Measurements from ENCODE around the gene BRD3OS. TPM values are rescaled to one million over a fixed set of nuclear protein-coding genes. Genes with fewer than 3 reads are reported as not detected.

The BRD3OS gene
- total RNA-seq, 3 donors from 2014 or later, result 11.9 to 15.5 (median 13.9) TPM

DNA sequence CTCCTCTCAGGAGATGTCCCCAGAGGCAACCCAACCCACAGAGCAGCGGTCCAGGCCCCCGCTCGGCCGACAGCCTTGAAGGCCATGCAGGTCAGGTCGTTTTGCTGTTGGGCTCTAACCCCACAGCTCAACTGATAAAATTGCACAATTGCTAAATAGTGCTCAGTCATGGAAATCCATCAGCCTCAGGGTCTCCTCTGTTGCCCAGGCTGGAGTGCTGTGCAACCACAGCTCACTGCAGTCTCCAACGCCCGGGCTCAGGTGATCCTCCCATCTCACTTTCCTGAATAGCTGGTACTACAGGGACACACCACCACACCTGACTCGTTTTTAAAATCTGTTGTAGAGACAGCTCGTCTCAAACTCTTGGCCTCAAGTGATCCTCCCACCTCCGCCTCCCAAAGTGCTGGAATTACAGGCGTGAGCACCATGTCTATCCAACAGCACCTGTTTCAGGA lies 18.3 kb downstream of the BRD3OS start:
- Mint-ChIP-seq H3K4me1 (ENCODE audit: low read depth) (no peaks in the 10 kb centered on the region), H3K36me3 (ENCODE audit: insufficient read depth) (peaks cover 31% of the 10 kb centered on the region), H3K27me3 (ENCODE audit: low read depth) (no peaks in the 10 kb centered on the region), H3K4me3 (no peak overlapping the region), H3K9me3 (peaks cover 4% of the 10 kb centered on the region)
- DNase-seq, result no peak
- no peak for ATAC-seq

DNA sequence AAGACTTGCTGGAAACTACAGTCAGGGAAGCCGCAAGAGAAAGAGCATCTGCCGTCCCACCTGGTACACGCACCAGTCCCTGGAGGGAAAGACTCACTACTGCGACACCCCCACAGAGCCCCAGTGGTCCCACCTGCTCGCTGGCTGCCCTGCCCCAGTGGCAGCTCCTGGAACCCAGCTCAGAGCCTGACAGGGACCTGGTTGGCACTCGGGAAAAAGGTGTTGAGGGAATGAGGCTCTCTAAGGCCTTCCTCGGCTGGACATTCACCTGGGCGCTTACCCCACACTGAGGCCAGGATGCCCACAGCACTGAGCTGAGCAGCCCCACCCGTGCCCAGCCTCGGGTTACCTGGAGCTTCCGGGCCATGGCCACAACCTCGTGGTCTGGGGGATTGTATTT lies 19.7 kb downstream of the BRD3OS start:
- DNase-seq, result no peak
- no peaks in the 10 kb centered on the region for H3K27me3 Mint-ChIP-seq (ENCODE audit: low read depth)
- peaks cover 22% of the 10 kb centered on the region for H3K36me3 Mint-ChIP-seq (ENCODE audit: insufficient read depth)
- H3K4me1 Mint-ChIP-seq (ENCODE audit: low read depth), result no peaks in the 10 kb centered on the region
- H3K9me3 Mint-ChIP-seq, result no peaks in the 10 kb centered on the region
- no peak overlapping the region for H3K4me3 Mint-ChIP-seq
- ATAC-seq, result no peak

DNA sequence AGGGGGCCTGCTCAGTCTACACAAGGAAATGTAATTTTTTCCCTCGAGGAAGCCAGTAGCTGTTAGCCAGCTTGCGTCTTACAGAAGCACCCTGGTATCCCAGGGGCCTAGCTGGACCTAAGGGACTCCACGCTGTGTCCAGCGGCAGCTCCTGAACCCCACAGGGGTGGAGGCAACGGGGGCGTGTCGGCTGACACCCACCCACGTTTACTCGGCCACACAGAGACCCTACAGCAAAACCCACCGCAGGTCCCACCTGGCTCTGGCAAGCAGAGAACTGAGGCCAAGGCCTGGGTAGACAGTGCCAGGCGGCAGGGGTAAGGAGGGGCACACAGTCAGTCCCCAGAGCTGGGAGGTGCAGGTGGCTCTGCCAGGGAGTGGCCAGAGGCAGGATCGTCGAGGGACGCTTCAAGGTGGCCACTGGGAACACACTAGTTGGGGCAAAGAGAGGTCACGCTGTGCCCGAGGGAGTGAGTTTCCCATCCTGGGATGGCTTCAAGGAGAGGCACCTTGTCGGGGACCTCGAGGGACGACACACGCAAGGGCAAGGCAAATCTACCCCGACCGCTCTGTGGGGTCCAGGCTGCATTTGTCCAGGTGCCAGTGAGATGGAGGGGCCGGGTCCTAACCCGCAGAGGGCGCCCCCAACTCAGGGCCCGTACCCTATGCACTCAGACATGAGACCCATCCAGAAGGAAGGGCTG lies 20.7 kb downstream of the BRD3OS start:
- ATAC-seq (no peak), DNase-seq (no peak)
- H3K9me3 Mint-ChIP-seq, result no peaks in the 10 kb centered on the region
- no peak overlapping the region for H3K4me3 Mint-ChIP-seq
- H3K27me3 Mint-ChIP-seq (ENCODE audit: low read depth), result no peaks in the 10 kb centered on the region
- H3K4me1 Mint-ChIP-seq (ENCODE audit: low read depth), result no peaks in the 10 kb centered on the region
- H3K36me3 Mint-ChIP-seq (ENCODE audit: insufficient read depth), result peaks cover 13% of the 10 kb centered on the region

DNA sequence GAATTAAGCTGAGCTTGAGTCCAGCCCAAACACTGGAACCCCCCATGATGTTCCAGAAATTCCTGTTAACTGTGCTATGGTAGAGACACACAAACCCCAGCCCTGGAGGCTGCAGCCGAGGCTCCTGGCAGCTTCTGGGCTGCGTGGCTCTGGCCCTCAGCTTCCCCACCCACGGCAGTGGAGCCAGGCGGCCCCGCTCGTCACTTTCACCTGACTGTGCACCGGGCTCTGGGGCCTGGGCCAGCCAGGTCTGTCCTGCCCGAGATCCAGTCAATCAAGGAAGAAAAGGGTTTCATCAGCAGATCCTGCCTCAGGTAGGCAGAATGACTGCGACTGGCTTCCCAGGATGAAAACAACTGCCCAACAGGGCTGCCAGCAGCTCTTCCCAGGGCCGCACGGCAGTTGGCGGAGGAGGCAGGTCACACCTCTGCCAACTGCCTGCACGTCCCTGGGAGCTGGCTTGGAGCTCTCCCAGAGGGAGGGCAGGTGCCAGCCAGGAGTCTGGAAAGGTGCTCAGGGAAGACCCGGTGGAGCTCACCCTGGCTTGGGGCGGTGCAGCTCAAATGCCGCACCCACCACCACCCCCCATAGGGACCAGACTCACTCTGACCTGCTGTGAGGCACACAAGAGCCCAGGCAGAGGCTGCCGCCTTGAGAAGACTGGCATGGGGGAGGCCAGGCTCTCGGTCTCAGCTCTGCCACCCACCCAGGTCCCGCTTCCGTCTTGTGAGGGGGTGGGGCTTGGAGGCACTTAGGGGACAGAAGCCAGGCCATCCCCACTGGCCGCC lies 21.8 kb downstream of the BRD3OS start:
- no peak for DNase-seq
- ATAC-seq, result no peak
- Mint-ChIP-seq H3K9me3 (no peaks in the 10 kb centered on the region), H3K4me3 (no peak overlapping the region), H3K4me1 (ENCODE audit: low read depth) (no peaks in the 10 kb centered on the region), H3K27me3 (ENCODE audit: low read depth) (no peaks in the 10 kb centered on the region), H3K36me3 (ENCODE audit: insufficient read depth) (peaks cover 18% of the 10 kb centered on the region)

DNA sequence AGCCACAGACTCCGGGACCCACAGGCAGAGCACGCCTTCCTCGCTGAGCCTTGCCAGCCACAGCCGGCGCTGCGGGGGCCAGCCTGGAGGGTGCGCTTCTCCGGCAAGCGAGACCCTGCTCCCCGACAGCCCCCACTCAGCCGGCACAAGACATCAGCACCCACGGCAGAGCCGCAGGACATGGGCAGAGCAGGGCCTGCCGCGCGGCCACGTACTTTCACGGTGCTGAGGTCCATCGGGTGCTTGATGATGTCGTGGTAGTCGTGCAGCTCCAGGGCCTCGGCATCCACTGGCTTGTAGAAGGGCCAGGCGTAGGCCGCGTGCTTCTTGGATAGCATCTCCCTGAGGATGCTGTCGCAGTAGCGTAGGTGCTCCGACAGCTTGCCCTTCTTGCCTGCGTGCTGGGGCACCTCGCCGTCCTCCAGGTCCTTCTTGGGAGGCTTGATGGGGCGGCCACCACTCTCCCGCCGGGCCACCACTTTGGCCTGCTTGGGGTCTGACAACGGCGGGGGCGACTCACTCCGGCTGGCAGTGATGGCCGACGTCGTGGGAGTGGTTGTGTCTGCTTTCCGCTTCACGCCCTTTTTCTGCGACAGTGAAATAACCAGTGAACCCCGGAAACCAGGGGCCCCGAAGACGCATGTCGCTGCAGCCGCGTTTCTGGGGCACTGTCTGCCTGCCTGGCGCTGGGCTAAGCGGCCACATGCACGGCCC lies 22.7 kb downstream of the BRD3OS start:
- Mint-ChIP-seq H3K9me3 (no peaks in the 10 kb centered on the region), H3K4me3 (no peak overlapping the region), H3K4me1 (ENCODE audit: low read depth) (no peaks in the 10 kb centered on the region), H3K36me3 (ENCODE audit: insufficient read depth) (peaks cover 18% of the 10 kb centered on the region), H3K27me3 (ENCODE audit: low read depth) (no peaks in the 10 kb centered on the region)
- ATAC-seq (no peak), DNase-seq (no peak)

DNA sequence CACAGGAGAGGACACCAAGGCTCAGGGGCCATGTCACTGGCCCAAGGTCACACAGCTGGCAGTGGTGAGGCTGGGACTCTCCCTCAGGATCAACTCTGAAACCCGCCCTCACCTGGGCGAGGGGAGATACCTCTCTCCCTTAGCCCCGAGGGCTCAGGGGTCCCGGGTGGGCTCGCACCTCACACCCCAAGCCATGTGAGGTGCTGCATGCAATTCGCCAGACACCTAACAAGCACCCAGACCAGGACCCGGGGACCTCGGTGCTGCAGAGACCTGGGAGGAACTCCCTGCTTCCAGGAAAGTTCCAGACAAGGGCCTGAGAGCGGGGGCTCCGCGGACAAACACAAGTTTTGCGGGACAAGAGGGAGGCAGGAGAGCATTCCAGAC lies 23.3 kb downstream of the BRD3OS start:
- H3K36me3 Mint-ChIP-seq (ENCODE audit: insufficient read depth), result peaks cover 18% of the 10 kb centered on the region
- no peak for ATAC-seq
- no peaks in the 10 kb centered on the region for H3K4me1 Mint-ChIP-seq (ENCODE audit: low read depth)
- no peaks in the 10 kb centered on the region for H3K9me3 Mint-ChIP-seq
- H3K4me3 Mint-ChIP-seq, result no peak overlapping the region
- no peak for DNase-seq
- no peaks in the 10 kb centered on the region for H3K27me3 Mint-ChIP-seq (ENCODE audit: low read depth)

DNA sequence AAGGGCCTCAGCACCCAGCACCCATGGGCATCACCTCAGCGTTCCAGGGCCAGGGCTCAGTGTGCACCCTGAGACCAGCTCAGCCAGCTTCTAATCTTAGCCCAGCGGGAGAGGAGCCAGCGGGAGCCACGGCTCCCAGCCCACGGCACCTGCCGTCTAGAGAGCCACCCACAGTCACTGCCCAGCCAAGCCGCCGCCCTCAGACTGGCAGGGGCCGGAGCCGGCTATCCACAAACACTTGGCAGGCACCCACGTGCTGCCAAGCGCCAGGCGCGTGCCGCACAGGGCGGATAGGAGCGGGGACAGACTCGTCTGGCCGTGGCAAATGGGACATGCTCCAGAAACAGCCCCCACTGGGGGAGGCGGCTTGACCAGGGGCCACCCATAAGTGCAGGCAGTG lies 24.0 kb downstream of the BRD3OS start:
- H3K9me3 Mint-ChIP-seq, result no peaks in the 10 kb centered on the region
- no peak overlapping the region for H3K4me3 Mint-ChIP-seq
- peaks cover 18% of the 10 kb centered on the region for H3K36me3 Mint-ChIP-seq (ENCODE audit: insufficient read depth)

DNA sequence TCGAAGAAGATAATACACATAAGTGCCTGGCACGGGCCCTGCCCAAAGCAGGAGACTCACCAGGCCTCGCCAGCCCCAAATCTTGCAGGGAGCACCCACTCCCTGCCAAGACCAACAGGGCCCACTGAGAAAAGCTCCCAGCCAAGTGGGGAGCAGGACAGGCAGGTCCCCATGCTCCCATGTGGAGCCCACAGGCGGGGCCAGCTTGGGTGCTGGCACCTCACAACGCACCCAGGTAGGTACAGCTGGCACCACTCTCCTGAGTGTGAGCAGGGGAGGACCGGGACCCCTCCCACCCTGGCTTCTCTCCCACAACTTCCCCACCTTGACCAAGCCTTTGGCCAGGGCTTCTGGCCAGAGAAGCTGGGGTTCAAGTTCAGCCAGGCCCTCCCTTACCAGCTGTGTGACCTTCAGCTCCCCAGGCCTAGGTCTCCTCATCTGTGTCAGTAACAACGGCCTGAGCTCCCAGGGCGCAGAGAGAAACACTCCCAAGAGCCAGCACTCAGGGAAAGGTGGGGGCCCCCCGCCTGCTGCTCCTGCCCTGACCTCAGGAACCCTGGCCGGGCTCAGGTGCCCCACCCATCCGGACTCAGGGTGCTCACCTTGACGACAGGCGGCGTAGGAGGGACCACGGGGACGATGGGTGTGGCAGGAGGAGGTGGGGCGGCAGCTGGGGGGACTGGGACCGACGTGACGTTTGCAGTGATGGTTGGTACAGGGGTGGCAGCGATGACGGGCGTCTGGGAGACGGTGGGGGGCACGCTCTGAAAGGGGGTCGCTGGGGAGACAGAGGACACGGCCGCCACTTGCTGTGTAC lies 24.7 kb downstream of the BRD3OS start:
- H3K4me3 Mint-ChIP-seq, result no peak overlapping the region
- DNase-seq (no peak), ATAC-seq (no peak)
- H3K4me1 Mint-ChIP-seq (ENCODE audit: low read depth), result no peaks in the 10 kb centered on the region
- peaks cover 14% of the 10 kb centered on the region for H3K36me3 Mint-ChIP-seq (ENCODE audit: insufficient read depth)
- no peaks in the 10 kb centered on the region for H3K9me3 Mint-ChIP-seq
- H3K27me3 Mint-ChIP-seq (ENCODE audit: low read depth), result no peaks in the 10 kb centered on the region

More for the DNA sequence above, 24.0 kb downstream of the BRD3OS start:
- DNase-seq, result no peak
- H3K27me3 Mint-ChIP-seq (ENCODE audit: low read depth), result no peaks in the 10 kb centered on the region
- ATAC-seq, result no peak
- H3K4me1 Mint-ChIP-seq (ENCODE audit: low read depth), result no peaks in the 10 kb centered on the region

DNA sequence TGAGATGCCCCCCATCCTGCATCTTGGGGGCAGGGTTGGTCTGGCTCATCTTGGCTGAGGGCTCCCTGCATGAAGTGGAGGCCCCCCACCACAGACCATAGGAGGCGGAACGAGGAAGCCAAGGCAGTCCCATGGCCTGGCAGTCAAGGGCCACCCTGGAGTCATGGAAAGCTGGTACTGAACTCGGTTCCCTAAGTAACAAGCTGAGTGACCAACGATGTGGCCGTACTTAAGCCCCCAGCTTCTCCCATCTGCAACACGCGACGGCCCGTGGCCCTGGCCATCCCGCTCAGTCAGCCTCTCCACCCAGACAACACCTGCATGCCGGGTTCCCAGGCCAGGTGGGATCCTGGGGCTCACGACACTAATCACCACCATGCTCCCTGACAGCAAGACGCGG lies 25.4 kb downstream of the BRD3OS start:
- Mint-ChIP-seq H3K9me3 (no peaks in the 10 kb centered on the region), H3K36me3 (ENCODE audit: insufficient read depth) (peaks cover 14% of the 10 kb centered on the region), H3K4me1 (ENCODE audit: low read depth) (no peaks in the 10 kb centered on the region), H3K4me3 (no peak overlapping the region), H3K27me3 (ENCODE audit: low read depth) (no peaks in the 10 kb centered on the region)
- DNase-seq (no peak), ATAC-seq (no peak)

DNA sequence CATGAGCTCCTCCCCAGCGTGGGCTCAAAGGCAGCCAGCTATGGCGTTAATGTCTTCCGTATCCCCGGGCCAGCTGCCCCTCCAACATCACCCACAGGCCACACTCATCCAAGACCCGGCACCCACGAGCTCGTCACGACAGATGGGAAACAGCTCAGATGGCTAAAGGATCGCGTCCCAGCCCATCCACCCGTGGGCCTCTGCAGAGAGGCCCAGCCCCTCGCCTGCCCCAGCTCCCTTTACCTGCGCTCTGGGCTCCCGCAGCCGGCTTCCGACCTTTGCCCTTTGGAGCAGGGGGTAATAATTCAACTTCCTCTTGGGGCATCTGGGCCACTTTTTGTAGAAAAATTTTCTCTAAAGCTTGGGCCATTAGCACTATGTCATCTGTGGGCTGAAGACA lies 26.0 kb downstream of the BRD3OS start:
- Mint-ChIP-seq H3K36me3 (ENCODE audit: insufficient read depth) (peaks cover 14% of the 10 kb centered on the region), H3K27me3 (ENCODE audit: low read depth) (no peaks in the 10 kb centered on the region), H3K4me3 (no peak overlapping the region), H3K9me3 (no peaks in the 10 kb centered on the region), H3K4me1 (ENCODE audit: low read depth) (no peaks in the 10 kb centered on the region)
- ATAC-seq, result no peak
- no peak for DNase-seq

DNA sequence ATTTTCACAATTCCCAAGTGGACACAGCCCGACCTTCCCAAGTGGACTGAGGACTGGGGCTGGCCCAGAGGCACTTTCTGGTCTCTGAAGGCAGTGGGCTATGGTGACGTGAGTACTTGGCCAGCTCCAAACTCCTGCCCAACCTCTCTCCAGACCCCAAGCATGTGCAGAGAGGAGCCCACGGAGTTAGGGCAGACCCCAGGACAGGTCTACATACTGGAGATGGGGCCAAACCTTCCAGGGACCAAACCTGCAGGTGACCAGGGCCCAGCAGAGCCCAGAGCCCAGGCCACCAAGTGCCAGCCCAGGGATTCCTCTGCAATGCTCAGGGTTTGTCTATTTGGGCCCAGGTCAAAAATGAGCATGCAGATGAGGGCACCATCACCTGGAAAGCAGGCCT lies 27.2 kb downstream of the BRD3OS start:
- DNase-seq, result no peak
- H3K4me1 Mint-ChIP-seq (ENCODE audit: low read depth), result peaks cover 6% of the 10 kb centered on the region
- ATAC-seq, result no peak
- no peaks in the 10 kb centered on the region for H3K9me3 Mint-ChIP-seq
- no peak overlapping the region for H3K4me3 Mint-ChIP-seq
- H3K36me3 Mint-ChIP-seq (ENCODE audit: insufficient read depth), result peaks cover 13% of the 10 kb centered on the region
- H3K27me3 Mint-ChIP-seq (ENCODE audit: low read depth), result no peaks in the 10 kb centered on the region

DNA sequence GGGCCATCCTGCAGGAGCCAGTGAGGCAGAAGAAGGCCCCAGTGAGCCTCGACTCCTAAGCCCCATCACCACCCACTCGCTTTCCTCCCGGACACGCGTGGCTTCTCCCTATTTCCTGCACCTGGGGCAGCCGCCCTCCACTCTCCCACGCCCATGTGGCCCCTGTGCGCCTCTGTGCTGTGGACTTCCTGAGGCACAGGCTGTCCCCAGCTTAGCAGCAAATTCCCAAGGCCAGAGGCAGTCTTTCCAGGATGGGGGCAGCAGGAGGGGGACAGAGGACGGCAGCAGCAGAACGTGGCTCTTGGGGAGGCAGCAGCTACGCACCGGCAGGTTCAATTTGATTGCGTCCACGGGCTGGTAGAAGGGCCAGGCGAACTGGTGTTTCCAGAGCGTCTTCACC lies 27.7 kb downstream of the BRD3OS start:
- no peak overlapping the region for H3K4me3 Mint-ChIP-seq
- peaks cover 6% of the 10 kb centered on the region for H3K4me1 Mint-ChIP-seq (ENCODE audit: low read depth)
- ATAC-seq (no peak), DNase-seq (no peak)
- peaks cover 11% of the 10 kb centered on the region for H3K36me3 Mint-ChIP-seq (ENCODE audit: insufficient read depth)
- no peaks in the 10 kb centered on the region for H3K27me3 Mint-ChIP-seq (ENCODE audit: low read depth)
- no peaks in the 10 kb centered on the region for H3K9me3 Mint-ChIP-seq

DNA sequence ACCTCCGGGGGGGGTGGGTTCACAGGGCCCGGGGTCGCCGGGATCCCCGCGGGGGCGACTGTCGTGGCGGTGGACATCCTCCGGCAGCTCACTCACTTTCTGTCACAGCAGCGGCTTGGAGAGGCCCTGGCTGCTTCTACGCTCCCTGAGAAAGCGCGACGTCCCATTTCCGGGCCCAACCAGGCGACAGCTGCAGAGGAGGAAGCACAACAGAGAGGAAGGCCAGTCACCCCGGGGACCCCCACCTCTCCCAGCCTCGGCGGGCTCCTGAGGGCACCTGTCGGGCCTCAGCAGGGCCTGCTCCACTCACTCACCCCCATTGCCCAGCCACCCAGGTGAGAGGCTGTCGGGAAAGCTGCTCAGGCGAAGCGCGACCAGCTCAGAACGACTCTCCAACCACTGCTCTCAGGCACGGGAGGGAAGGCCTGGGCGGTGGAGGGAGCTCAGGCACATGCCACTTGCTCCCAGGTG lies 28.2 kb downstream of the BRD3OS start:
- H3K27me3 Mint-ChIP-seq (ENCODE audit: low read depth), result no peaks in the 10 kb centered on the region
- H3K4me1 Mint-ChIP-seq (ENCODE audit: low read depth), result peaks cover 8% of the 10 kb centered on the region
- no peak overlapping the region for H3K4me3 Mint-ChIP-seq
- peaks cover 11% of the 10 kb centered on the region for H3K36me3 Mint-ChIP-seq (ENCODE audit: insufficient read depth)
- H3K9me3 Mint-ChIP-seq, result no peaks in the 10 kb centered on the region
- ATAC-seq, result no peak
- no peak for DNase-seq

Measured in activated T-cell treated with anti-CD3 and anti-CD28 coated beads, Interleukin-2, amount 50 U/mL, for 4 hours (primary cell).